D721Med (cell line): ENCODE results near the gene DTD1.
"Not testable (repeated sequence)": the region's sequence is repeated elsewhere in the genome, so short reads cannot be mapped to it uniquely, and the experiment has no call there.

Source experiments
- DNase-seq: peaks from one replicate; pipeline ENCODE4 v3.0.0; 2011; ENCODE audit warnings: low spot score; ENCODE audit not compliant: insufficient read length
- FAIRE-seq: peaks from 2 replicates; lab custom pipeline; 2011; peaks lifted over from hg19 to GRCh38; lab: Jason Lieb, UNC
- TF ChIP-seq, protein P1 (sequence below): IDR thresholded peaks from 2 replicates; pipeline ENCODE4 v1.5.1; 2012; ENCODE audit warnings: mild to moderate bottlenecking, control low read depth; ENCODE audit not compliant: insufficient read depth; ENCODE audit errors: missing control alignments

DTD1 gene

DNA sequence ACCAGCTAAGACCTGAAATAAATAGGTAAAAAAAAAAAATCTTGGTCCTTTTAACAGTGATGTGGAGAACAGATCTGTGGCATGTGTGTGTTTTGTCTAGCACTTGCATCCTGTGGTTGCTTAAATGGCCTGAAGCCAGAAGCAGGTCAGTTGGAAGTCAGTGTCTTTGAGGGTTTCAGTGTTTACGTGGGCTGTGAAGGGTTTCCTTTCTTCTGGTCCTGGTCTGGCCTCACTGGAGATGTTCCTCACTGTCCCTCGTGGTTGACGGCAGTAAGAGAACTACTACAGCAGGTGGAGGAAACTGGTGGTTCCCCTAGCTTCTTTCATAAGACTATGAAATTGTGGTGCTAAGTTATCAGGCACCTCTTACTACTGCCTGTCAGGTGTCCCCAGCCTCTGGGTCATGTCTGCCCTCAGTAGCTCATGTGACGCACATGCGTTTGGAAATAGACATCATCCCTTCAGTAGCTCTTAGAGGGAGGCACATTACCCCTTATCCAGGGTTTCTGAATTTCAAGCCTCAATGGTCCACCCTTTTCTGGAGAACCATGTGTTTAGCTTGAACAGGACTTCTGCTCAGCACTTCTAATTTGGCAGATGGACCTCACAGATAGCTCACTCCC lies 166.3 kb downstream of the DTD1 start:
- TF ChIP-seq, protein P1, sequence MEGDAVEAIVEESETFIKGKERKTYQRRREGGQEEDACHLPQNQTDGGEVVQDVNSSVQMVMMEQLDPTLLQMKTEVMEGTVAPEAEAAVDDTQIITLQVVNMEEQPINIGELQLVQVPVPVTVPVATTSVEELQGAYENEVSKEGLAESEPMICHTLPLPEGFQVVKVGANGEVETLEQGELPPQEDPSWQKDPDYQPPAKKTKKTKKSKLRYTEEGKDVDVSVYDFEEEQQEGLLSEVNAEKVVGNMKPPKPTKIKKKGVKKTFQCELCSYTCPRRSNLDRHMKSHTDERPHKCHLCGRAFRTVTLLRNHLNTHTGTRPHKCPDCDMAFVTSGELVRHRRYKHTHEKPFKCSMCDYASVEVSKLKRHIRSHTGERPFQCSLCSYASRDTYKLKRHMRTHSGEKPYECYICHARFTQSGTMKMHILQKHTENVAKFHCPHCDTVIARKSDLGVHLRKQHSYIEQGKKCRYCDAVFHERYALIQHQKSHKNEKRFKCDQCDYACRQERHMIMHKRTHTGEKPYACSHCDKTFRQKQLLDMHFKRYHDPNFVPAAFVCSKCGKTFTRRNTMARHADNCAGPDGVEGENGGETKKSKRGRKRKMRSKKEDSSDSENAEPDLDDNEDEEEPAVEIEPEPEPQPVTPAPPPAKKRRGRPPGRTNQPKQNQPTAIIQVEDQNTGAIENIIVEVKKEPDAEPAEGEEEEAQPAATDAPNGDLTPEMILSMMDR, result no peak
- DNase-seq, result no peak
- no peak for FAIRE-seq

DNA sequence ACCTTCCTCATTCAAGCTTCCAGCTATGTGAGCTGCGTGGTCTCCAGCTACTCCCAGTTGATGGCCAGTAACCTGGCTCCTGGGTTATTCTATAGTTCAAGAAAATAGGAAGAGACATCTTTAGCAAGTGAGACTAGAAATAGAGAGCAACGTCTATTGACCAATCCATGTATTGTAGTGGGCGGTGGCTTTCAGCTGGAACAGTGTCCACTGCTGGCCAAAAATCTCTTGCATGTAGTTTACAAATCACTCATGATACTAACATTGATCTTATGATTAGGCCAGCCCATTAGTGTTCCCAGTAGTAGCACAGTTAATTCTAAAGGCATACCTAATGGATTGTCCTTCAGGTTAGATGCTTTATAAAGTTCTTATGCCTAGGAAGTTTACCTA lies 166.8 kb downstream of the DTD1 start:
- no peak for FAIRE-seq
- TF ChIP-seq, protein P1, result no peak
- DNase-seq, result no peak

GRCh38 chr20:18760852-18761251 lies 173.0 kb downstream of the DTD1 start:
- not testable (repeated sequence) for FAIRE-seq

DNA sequence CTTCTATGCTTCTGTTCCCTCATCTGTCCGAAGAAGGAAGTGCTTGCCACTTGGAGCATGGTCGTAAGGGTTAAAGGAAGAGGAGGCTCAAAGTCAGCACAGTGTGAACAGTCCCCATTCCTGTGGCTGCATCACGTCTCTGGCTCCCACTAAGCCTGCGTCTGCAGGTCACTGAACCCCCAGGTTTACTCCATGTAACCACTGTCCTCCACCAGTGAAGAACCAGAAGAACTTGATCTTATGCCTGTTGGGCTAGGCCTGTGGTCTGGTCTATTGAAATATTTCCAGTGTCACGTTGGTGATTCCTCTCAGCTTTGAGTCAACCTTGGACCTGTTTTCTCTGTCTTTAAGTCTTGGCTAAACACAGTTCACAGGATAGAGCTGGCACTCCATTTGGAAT lies 179.8 kb downstream of the DTD1 start:
- TF ChIP-seq, protein P1, result no peak
- DNase-seq (no peak), FAIRE-seq (no peak)

More at GRCh38 chr20:18760852-18761251, 173.0 kb downstream of the DTD1 start:
- DNase-seq, result not testable (repeated sequence)

- DNase-seq (no peak), FAIRE-seq (no peak)
- TF ChIP-seq, protein P1, result no peak
These were observed 185.7 kb downstream of the DTD1 start for GRCh38 chr20:18773566-18773965.

DNA sequence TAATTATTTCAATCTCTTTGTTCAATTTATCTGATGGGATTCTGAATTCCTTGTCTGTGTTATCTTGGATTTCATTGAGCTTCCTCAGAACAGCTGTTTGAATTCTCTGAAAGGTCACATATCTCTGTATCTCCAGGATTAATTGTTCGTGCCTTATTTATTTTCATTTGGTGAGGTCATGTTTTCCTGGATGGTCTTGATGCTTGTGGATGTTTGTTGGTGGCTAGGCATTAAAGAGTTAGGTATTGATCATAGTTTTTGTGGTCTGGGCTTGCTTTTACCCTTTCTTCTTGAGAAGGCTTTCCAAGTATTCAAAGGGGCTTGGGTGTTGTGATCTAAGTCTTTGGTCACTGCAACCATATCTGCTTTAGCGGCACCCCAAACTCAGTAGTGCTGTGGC lies 186.4 kb downstream of the DTD1 start:
- FAIRE-seq, result no peak

DNA sequence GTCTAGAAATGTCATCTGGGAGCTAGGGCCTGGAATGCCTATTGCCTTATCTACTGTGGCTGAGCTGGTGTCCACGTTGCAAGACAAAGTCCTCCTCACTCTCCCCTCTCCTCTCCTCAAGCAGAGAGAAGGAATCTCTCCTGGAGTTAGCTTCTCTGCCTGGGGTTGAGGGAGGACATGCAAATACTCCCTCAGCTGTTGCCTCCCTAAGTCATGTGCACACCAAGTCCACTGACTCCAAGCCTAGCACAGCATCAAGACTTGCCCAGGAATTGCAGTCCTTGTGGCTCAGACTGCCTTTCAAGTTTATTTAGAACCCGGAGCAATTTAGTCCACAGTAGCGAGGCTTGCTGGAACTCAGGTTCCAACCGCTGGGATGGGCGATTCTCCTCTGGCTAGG lies 187.8 kb downstream of the DTD1 start:
- TF ChIP-seq, protein P1, result no peak
- no peak for DNase-seq
- FAIRE-seq, result no peak

More for the DNA sequence above, 186.4 kb downstream of the DTD1 start:
- TF ChIP-seq, protein P1, result no peak
- DNase-seq, result no peak
